LNCAP (cell line): ENCODE measurements around the gene GNLY.

ENCODE experiments used
- TF ChIP-seq, protein P1 (sequence below): fragments of 450-650 bp; IDR thresholded peaks from 2 replicates; pipeline ENCODE4 v1.5.1; 2017; ENCODE audit warnings: mild to moderate bottlenecking

Gene GNLY

DNA sequence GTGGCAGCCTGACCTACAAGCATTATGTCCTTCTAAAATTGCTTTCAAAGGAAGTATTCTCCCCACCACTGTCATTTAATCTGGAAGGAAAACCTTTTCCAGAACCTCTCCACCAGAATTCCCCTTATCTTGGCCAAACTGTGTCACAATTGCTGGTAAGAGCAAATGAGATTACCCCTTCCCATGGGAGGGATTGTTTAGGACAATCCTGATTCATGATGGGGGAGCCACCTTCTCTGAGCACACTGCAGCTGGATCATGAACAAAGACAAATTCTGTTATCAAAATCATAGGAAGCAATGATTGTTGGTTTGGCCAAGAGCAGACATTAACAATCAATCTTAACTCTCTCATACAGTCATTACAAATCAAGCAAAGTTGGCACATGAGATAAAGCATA, 41.5 kb downstream of the GNLY start:
- TF ChIP-seq, protein P1, sequence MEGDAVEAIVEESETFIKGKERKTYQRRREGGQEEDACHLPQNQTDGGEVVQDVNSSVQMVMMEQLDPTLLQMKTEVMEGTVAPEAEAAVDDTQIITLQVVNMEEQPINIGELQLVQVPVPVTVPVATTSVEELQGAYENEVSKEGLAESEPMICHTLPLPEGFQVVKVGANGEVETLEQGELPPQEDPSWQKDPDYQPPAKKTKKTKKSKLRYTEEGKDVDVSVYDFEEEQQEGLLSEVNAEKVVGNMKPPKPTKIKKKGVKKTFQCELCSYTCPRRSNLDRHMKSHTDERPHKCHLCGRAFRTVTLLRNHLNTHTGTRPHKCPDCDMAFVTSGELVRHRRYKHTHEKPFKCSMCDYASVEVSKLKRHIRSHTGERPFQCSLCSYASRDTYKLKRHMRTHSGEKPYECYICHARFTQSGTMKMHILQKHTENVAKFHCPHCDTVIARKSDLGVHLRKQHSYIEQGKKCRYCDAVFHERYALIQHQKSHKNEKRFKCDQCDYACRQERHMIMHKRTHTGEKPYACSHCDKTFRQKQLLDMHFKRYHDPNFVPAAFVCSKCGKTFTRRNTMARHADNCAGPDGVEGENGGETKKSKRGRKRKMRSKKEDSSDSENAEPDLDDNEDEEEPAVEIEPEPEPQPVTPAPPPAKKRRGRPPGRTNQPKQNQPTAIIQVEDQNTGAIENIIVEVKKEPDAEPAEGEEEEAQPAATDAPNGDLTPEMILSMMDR: no peak

GRCh38 chr2:85736456-85737355, 42.5 kb downstream of the GNLY start:
- TF ChIP-seq, protein P1: no peak

- TF ChIP-seq, protein P1: no peak
Measured at GRCh38 chr2:85737481-85737880, 43.3 kb downstream of the GNLY start.

DNA sequence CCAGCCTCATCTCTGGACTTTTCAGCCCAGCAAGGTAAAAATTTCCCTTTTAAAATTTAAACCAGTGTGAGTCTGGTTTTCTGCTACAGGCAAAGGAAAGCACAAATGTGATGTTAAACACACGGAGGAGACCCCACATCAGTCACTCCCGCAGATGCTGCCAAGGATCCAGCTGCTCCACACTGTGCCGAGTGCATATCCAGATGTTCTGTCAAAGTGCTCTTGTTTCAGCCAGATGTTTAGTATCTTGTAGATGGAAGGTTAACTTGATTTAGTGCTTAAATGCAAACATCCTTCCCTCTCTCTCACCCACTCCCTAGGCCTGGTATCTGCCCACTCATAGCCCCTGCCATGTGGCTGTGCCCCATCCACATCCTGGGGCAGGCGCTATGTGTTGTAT, 43.8 kb downstream of the GNLY start:
- TF ChIP-seq, protein P1: no peak

DNA sequence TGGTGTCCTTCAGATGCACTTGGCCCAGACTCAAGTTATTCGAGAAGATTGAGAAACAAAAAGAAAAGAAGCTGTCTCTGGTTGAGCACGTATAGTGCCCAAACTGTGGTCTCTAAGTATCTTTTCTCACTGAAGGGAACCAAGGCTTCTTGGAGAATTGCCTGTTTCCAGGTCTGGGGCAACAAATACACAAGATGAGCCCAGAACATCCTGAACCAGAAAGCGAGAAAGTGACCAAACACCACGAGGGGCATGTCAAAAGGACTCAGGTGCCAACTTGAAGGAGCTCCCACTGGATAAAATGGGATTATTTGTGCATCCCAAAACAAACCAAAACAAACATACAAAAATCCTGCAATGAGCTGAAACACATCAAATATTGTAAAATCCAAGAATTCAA, 46.0 kb downstream of the GNLY start:
- TF ChIP-seq, protein P1: no peak

DNA sequence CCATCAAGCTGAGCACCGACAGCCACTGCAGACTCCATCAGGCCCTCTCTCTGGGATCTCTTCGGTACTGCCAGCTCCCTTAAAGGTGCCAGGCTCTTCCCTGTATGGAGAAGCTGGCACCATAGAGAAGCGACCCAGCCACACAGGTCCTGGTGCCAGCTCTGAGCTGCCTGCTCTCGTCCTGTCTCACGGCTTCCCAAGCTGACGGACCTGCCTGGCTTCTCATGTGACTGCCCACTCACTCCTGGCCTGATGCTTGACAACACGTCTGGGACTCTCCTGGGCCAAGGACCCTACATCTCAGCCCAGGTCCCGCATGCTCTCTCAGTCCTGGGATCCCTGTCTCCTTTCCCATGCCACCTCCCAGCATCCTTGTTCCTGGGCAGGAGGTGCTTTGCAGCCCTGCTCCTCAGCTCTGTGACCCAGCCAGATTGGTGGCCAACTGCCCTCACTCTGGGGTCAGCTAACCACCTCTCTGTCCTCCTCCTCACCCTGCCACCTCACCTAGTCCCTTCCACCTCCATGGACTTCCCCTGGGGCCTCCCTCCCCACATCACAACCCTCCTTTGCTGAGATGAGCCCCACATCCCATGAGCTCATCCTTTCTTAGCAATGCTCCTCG, 47.2 kb downstream of the GNLY start:
- TF ChIP-seq, protein P1: no peak

- TF ChIP-seq, protein P1: no peak
Measured at GRCh38 chr2:85741833-85742455, 47.8 kb downstream of the GNLY start.
